HCT116 (cell line): Measurements from ENCODE around the gene SIRPD. TPM values are rescaled to one million over a fixed set of nuclear protein-coding genes. Genes with fewer than 3 reads are reported as not detected.
A peak's percentile ranks its signal among the peaks of the same experiment; 100 is the strongest.

Experiments used
- ATAC-seq: fragments of 200-7000 bp; cut with Tn5 transposase; 2 replicates; pipeline ENCODE4 v1.9.1; 2020; ENCODE audit warnings: mild to moderate bottlenecking, moderate library complexity
- BruUV-seq: library from RNA; stranded (reverse); fragments of 400-500 nt; replicated peaks from 2 replicates; lab custom pipeline; 2021; lab: Mats Ljungman, UMichigan
- CTCF ChIA-PET: fragments of 300-600 bp; sonication (Branson Sonifier 250); formaldehyde crosslinking; loops from one replicate; lab custom pipeline; 2021; ENCODE audit warnings: antibody characterized with exemption; lab: Charles Lee
- POLR2A ChIA-PET: fragments of 300-600, 350-600 bp; sonication (Branson Sonifier 250); formaldehyde crosslinking; loops from one replicate; lab custom pipeline; 2021; ENCODE audit warnings: antibody characterized with exemption; lab: Charles Lee
- RAD21 ChIA-PET, 2 experiments: fragments of 300-600 bp; sonication (Branson Sonifier 250); formaldehyde crosslinking; loops; one replicate each; lab custom pipeline; 2023; ENCODE audit warnings: low total read pairs in 2 of 2; ENCODE audit not compliant: uncharacterized antibody in 2 of 2, unreplicated experiment in 2 of 2, low non-redundant PET in 1 of 2; lab: Charles Lee
- DNase-seq: peaks from one replicate; pipeline ENCODE4 v3.0.0-alpha.2; 2010; ENCODE audit warnings: low read depth, low spot score
- H2AFZ ChIP-seq: fragments of 200-600 bp; shearing (Covaris generic), sonication (generic); 2 replicates; pipeline ENCODE4 v1.6.1; 2017; ENCODE audit warnings: low read depth, mixed run types, mixed read lengths, antibody characterized with exemption, low read length; ENCODE audit not compliant: poor library complexity, severe bottlenecking
- H3K27ac ChIP-seq: 2 replicates; pipeline ENCODE4 v1.5.1; 2012; ENCODE audit warnings: low read depth, low read length
- H3K27me3 ChIP-seq: fragments of 200-600 bp; sonication (generic); 2 replicates; pipeline ENCODE4 v1.6.1; 2016; ENCODE audit warnings: mixed run types, low read length, mixed read lengths; ENCODE audit not compliant: insufficient read depth
- H3K36me3 ChIP-seq, 2 experiments: fragments of 200-500 bp in 1 of 2; fragments of 200-600 bp in 1 of 2; sonication (Bioruptor generic) in 1 of 2; sonication (generic) in 1 of 2; 2 replicates each; pipeline versions ENCODE4 v1.5.1 to v1.6.1; 2014 to 2016; ENCODE audit warnings: low read length in 2 of 2, inconsistent platforms in 1 of 2, mixed read lengths in 1 of 2, mixed run types in 1 of 2; ENCODE audit not compliant: insufficient read depth in 2 of 2, control insufficient read depth in 1 of 2
- H3K4me1 ChIP-seq, 2 experiments: fragments of 200-600 bp in 1 of 2; sonication (generic) in 1 of 2; 2 replicates each; pipeline versions ENCODE4 v1.5.1 to v1.6.1; 2012 to 2017; ENCODE audit warnings: low read length in 2 of 2, inconsistent platforms in 1 of 2, mild to moderate bottlenecking in 1 of 2, mixed read lengths in 1 of 2, mixed run types in 1 of 2, moderate library complexity in 1 of 2; ENCODE audit not compliant: insufficient read depth in 2 of 2, control insufficient read depth in 1 of 2
- H3K4me2 ChIP-seq: fragments of 200-600 bp; sonication (generic); 2 replicates; pipeline ENCODE4 v1.6.1; 2017; ENCODE audit warnings: mixed run types, low read length, mixed read lengths
- H3K4me3 ChIP-seq, 2 experiments: fragments of 200-600 bp in 1 of 2; sonication (generic) in 1 of 2; replicated peaks in 1 of 2; 2 replicates each; pipeline ENCODE4 v1.5.1; 2011 to 2016; ENCODE audit warnings: low read length in 2 of 2, control low read depth in 1 of 2, low read depth in 1 of 2, mild to moderate bottlenecking in 1 of 2, mixed read lengths in 1 of 2, mixed run types in 1 of 2
- H3K79me2 ChIP-seq: fragments of 200-600 bp; sonication (generic); 2 replicates; pipeline ENCODE4 v1.6.1; 2017; ENCODE audit warnings: mild to moderate bottlenecking, mixed run types, low read length, moderate library complexity, mixed read lengths; ENCODE audit not compliant: insufficient read depth
- H3K9ac ChIP-seq: fragments of 200-600 bp; sonication (generic); 2 replicates; pipeline ENCODE4 v1.6.1; 2016; ENCODE audit warnings: low read length, mixed read lengths
- H3K9me2 ChIP-seq: fragments of 200-600 bp; sonication (generic), shearing (Covaris generic); 2 replicates; pipeline ENCODE4 v1.6.1; 2017; ENCODE audit warnings: mixed run types, mild to moderate bottlenecking, moderate library complexity; ENCODE audit not compliant: insufficient read depth
- H3K9me3 ChIP-seq, 2 experiments: fragments of 200-500 bp in 1 of 2; fragments of 200-600 bp in 1 of 2; sonication (Bioruptor generic) in 1 of 2; sonication (generic) in 1 of 2; 2 replicates each; pipeline ENCODE4 v1.6.1; 2014 to 2017; ENCODE audit warnings: low read length in 2 of 2, mixed read lengths in 2 of 2, inconsistent platforms in 1 of 2, low read depth in 1 of 2, mild to moderate bottlenecking in 1 of 2, mixed run types in 1 of 2, moderate library complexity in 1 of 2; ENCODE audit not compliant: control insufficient read depth in 1 of 2, insufficient read depth in 1 of 2
- H4K20me1 ChIP-seq: fragments of 200-600 bp; sonication (generic), shearing (Covaris generic); 2 replicates; pipeline ENCODE4 v1.6.1; 2017; ENCODE audit warnings: mixed run types, mild to moderate bottlenecking, moderate library complexity; ENCODE audit not compliant: insufficient read depth
- ATF3 ChIP-seq: IDR thresholded peaks from 2 replicates; pipeline ENCODE4 v1.6.1; 2012
- CEBPB ChIP-seq: IDR thresholded peaks from 2 replicates; pipeline ENCODE4 v1.6.1; 2012; ENCODE audit warnings: low read depth
- CTCF ChIP-seq, 3 experiments: fragments of 200-600 bp in 1 of 3; sonication (generic) in 1 of 3; IDR thresholded peaks in 2 of 3; conservative IDR thresholded peaks in 1 of 3; 2 replicates each; pipeline ENCODE4 v1.5.1; 2012 to 2017; ENCODE audit warnings: low read depth in 2 of 3, low read length in 2 of 3, antibody characterized with exemption in 1 of 3, borderline replicate concordance in 1 of 3, control low read depth in 1 of 3, mild to moderate bottlenecking in 1 of 3, mixed read lengths in 1 of 3, mixed run types in 1 of 3, moderate library complexity in 1 of 3; ENCODE audit not compliant: insufficient read depth in 1 of 3
- EGR1 ChIP-seq: IDR thresholded peaks from 2 replicates; pipeline ENCODE4 v1.6.1; 2012; ENCODE audit warnings: low read depth
- POLR2AphosphoS5 ChIP-seq: IDR thresholded peaks from 2 replicates; pipeline ENCODE4 v1.6.1; 2011; ENCODE audit warnings: mild to moderate bottlenecking, low read depth, low read length, moderate library complexity
- REST ChIP-seq: IDR thresholded peaks from 2 replicates; pipeline ENCODE4 v1.6.1; 2012; ENCODE audit warnings: low read depth
- SP1 ChIP-seq: IDR thresholded peaks from 2 replicates; pipeline ENCODE4 v1.6.1; 2012; ENCODE audit warnings: low read depth
- TCF7L2 ChIP-seq: IDR thresholded peaks from 2 replicates; pipeline ENCODE4 v1.7.0; 2011; ENCODE audit warnings: borderline replicate concordance, inconsistent platforms; ENCODE audit not compliant: insufficient read depth, insufficient read length; ENCODE audit errors: extremely low read depth
- YY1 ChIP-seq: IDR thresholded peaks from 2 replicates; pipeline ENCODE4 v1.6.1; 2011; ENCODE audit warnings: low read length, low read depth, moderate library complexity, mild to moderate bottlenecking; ENCODE audit not compliant: insufficient replicate concordance; ENCODE audit errors: extremely low read depth
- ZFX ChIP-seq: fragments of 450-650 bp; IDR thresholded peaks from 2 replicates; pipeline ENCODE4 v1.6.1; 2017
- ZNF274 ChIP-seq: fragments of 200-500 bp; sonication (Bioruptor generic); IDR thresholded peaks from 2 replicates; pipeline ENCODE4 v1.6.1; 2014; ENCODE audit warnings: mild to moderate bottlenecking, low read depth, low read length, inconsistent platforms
- intact Hi-C: fragments of 100-400 bp; cut with micrococcal nuclease; formaldehyde crosslinking; loops from 2 replicates; pipeline ENCODE4 v1.10.0; 2022
- total RNA-seq: library from RNA; stranded (reverse); gene quantifications from one replicate; pipeline ENCODE4 v1.2.1, GENCODE V29; 2021; ENCODE audit not compliant: unreplicated experiment
- TF ChIP-seq, protein P1 (sequence below): IDR thresholded peaks from 2 replicates; pipeline ENCODE4 v1.6.1; 2011; ENCODE audit warnings: mild to moderate bottlenecking, low read length, moderate library complexity; ENCODE audit not compliant: insufficient replicate concordance; ENCODE audit errors: extremely low read depth
- TF ChIP-seq, protein P2 (sequence below): IDR thresholded peaks from 2 replicates; pipeline ENCODE4 v1.6.1; 2012

The SIRPD gene
- total RNA-seq, 1 experiment from 2014 or later: not detected

- TF ChIP-seq REST: no peak
- TF ChIP-seq YY1: no peak
- no peak for TF ChIP-seq POLR2AphosphoS5
- TF ChIP-seq ZFX: no peak
- TF ChIP-seq, all 23 proteins: peak for 0
These were observed 66.1 kb downstream of the SIRPD start, which contains the start of gene SIRPB2 (continued) for GRCh38 chr20:1491281-1491840.

DNA sequence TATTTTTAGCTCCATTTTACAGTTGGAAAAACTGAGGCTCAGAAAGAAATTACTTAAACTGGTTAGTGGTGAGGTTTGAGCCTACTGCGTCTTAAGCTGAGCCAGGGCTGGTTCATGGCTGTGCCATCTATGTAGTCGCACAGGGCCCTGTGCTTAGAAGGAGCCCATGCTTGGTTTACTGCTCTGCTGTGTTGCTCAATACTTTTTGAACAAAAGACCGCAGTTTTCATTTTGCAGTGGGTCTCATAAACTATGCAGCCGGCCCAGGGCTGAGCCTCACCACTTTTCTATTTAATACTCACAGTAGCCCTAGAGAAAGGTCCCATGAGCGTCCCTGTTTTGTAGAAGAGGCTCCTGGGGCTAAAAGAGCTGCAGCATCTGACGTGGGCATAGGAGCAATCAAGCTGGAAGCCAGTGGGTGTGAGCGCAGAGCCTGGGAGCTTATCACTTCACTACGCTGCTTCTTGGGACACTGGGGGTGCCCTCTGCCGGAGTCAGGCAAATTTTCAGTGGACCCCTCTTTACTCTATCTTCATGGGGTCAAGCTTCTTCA, 66.8 kb downstream of the SIRPD start:
- ChIA-PET POLR2A (interaction anchor here (0.8 kb wide), 1 partner anchor 10 kb away, joined by 3 read pairs; no protein-coding TSS in a partner anchor), CTCF (interaction anchor here (1.7 to 2.7 kb wide), 2 partner anchors 13 to 23 kb away, joined by 5 to 17 read pairs; partner anchors contain the start of gene NSFL1C), RAD21 (no interaction called here)
- Histone ChIP-seq H4K20me1 (no peaks in the 10 kb centered on the region), H3K9me3 (no peaks in the 10 kb centered on the region; a peak in 1 of 4 replicates), H3K9ac (no peak overlapping the region), H3K4me2 (peak overlapping the region; percentile 62; the same call in 1 of the 2 replicates), H2AFZ (no peak overlapping the region), H3K4me3 (no peak overlapping the region), H3K4me1 (peaks cover 0 to 18% of the 10 kb centered on the region in 2 experiments; a peak in 2 of 4 replicates), H3K36me3 (no peaks in the 10 kb centered on the region), H3K79me2 (no peaks in the 10 kb centered on the region), H3K9me2 (no peaks in the 10 kb centered on the region), H3K27me3 (no peaks in the 10 kb centered on the region), H3K27ac (no peak overlapping the region)
- no peak for ATAC-seq
- intact Hi-C loops: no loop called here
- no TSS peak for BruUV-seq
- no peak for DNase-seq
- TF ChIP-seq, protein P1, sequence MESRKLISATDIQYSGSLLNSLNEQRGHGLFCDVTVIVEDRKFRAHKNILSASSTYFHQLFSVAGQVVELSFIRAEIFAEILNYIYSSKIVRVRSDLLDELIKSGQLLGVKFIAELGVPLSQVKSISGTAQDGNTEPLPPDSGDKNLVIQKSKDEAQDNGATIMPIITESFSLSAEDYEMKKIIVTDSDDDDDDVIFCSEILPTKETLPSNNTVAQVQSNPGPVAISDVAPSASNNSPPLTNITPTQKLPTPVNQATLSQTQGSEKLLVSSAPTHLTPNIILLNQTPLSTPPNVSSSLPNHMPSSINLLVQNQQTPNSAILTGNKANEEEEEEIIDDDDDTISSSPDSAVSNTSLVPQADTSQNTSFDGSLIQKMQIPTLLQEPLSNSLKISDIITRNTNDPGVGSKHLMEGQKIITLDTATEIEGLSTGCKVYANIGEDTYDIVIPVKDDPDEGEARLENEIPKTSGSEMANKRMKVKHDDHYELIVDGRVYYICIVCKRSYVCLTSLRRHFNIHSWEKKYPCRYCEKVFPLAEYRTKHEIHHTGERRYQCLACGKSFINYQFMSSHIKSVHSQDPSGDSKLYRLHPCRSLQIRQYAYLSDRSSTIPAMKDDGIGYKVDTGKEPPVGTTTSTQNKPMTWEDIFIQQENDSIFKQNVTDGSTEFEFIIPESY: no peak
- TF ChIP-seq ZNF274 (no peak), EGR1 (no peak), YY1 (no peak), POLR2AphosphoS5 (no peak), CEBPB (no peak), ATF3 (no peak), TCF7L2 (no peak), SP1 (no peak), CTCF (IDR thresholded peaks at IDR 0.05 in 2 of 3, conservative IDR thresholded peaks at IDR 0.05 in 1 of 3; ENCODE audit: borderline replicate concordance in 1 of 3, insufficient read depth in 1 of 3, low read depth in 2 of 3, low read length in 2 of 3) (no peak)
- TF ChIP-seq, protein P2, sequence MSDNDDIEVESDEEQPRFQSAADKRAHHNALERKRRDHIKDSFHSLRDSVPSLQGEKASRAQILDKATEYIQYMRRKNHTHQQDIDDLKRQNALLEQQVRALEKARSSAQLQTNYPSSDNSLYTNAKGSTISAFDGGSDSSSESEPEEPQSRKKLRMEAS: no peak
